Activated CD8-positive, alpha-beta T cell treated with anti-CD3 and anti-CD28 coated beads for 36 hours (primary cell): ENCODE results near the gene NAE1. TPM values are rescaled to one million over a fixed set of nuclear protein-coding genes. Genes with fewer than 3 reads are reported as not detected.
A peak's percentile ranks its signal among the peaks of the same experiment; 100 is the strongest.
"Not testable (repeated sequence)": the region's sequence is repeated elsewhere in the genome, so short reads cannot be mapped to it uniquely, and the experiment has no call there.

Experiments used
- ATAC-seq: fragments of 200-7000 bp; cut with Tn5 transposase; one replicate; pipeline ENCODE4 v1.10.0; 2021; ENCODE audit warnings: mild to moderate bottlenecking, moderate library complexity
- CTCF ChIA-PET: fragments of 350-600 bp; sonication (Branson Sonifier 250); formaldehyde crosslinking; loops from one replicate; lab custom pipeline; 2021; ENCODE audit warnings: antibody characterized with exemption; lab: Charles Lee
- POLR2A ChIA-PET: fragments of 350-600 bp; sonication (Branson Sonifier 250); formaldehyde crosslinking; loops from one replicate; lab custom pipeline; 2021; ENCODE audit warnings: antibody characterized with exemption; lab: Charles Lee
- DNase-seq: peaks from one replicate; pipeline ENCODE4 v3.0.0-alpha.2; 2020
- H3K27ac Mint-ChIP-seq: one replicate; pipeline ENCODE4 v1.8.0; 2021; ENCODE audit warnings: mild to moderate bottlenecking, mixed read lengths
- H3K27me3 Mint-ChIP-seq: one replicate; pipeline ENCODE4 v1.8.0; 2021; ENCODE audit warnings: mixed read lengths
- H3K36me3 Mint-ChIP-seq: one replicate; pipeline ENCODE4 v1.8.0; 2021; ENCODE audit warnings: low read depth, mixed read lengths
- H3K4me1 Mint-ChIP-seq: one replicate; pipeline ENCODE4 v1.8.0; 2021; ENCODE audit warnings: low read depth, mixed read lengths
- H3K4me3 Mint-ChIP-seq: one replicate; pipeline ENCODE4 v1.8.0; 2021; ENCODE audit warnings: mild to moderate bottlenecking, moderate library complexity, mixed read lengths
- H3K9me3 Mint-ChIP-seq: one replicate; pipeline ENCODE4 v1.8.0; 2021; ENCODE audit warnings: mixed read lengths
- CTCF ChIP-seq: fragments of 200-600 bp; IDR thresholded peaks from one replicate; pipeline ENCODE4 v1.8.0; 2022; ENCODE audit warnings: antibody characterized with exemption, mild to moderate bottlenecking
- intact Hi-C: fragments of 100-400 bp; cut with micrococcal nuclease; formaldehyde crosslinking; loops from one replicate; pipeline ENCODE4 v1.10.0; 2022
- total RNA-seq, 2 experiments: library from RNA; stranded (reverse); gene quantifications; one replicate each; pipeline ENCODE4 v1.2.3, GENCODE V29; 2021

NAE1 gene
- total RNA-seq, 2 experiments from 2014 or later = 115 to 123 TPM

DNA sequence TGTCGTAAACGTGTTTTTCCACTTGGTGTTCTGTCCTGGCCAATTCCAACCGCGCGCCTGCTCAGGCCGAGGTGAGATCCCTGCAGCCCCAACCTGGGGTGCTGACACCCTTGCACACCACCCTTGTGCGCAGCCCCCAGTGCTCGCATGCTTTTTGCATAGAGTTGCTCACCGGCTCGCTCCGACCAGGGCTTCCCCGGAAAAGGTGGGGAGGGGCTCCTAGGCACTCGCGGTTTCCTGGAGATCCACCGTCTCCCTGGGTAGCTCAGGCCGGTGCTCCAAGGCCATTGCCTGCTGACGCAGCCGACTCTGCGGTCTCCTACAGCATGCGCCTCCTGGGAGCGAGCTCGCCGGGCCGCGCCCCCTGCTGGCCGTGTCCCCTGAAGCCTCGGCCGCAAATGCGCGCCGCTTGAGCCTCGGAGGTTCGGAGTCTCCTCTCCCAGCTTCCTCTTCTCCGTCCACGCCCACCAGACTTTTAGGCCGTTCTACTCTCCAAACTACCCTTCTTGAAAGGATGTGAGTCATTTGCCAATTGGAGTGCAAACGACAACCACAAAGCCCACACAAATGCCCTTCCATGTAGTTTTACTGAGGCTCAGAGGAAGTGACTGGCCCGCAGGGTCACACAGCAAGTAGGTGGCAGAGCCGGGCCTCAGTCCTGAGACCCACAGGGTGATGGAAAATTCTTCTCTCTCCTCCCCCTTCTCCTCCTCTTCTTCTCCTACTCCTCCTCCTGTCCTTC lies 42.3 kb upstream of the NAE1 start:
- TF ChIP-seq CTCF = peak; percentile 94
- Mint-ChIP-seq H3K9me3 (peaks cover 11% of the 10 kb centered on the region), H3K36me3 (peaks cover 10% of the 10 kb centered on the region)

DNA sequence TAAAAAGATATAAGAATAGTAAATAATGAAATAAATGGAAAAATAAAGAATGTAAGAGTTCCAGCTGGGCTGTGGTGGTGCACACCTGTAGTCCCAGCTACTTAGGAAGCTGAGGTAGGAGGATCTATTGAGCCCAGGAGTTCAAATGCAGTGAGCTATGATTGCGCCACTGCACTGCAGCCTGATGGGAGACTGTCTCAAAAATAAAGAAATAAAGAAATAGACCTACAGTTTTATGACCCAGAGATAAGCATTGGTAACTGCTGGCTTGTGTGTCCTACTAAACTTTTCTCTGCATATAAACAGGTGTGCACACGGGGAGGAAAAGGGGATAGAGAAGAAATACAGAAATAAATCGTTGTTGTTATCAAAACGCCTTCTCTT lies 41.8 kb upstream of the NAE1 start:
- Mint-ChIP-seq H3K36me3 (peaks cover 6% of the 10 kb centered on the region), H3K27me3 (no peaks in the 10 kb centered on the region), H3K9me3 (peaks cover 7% of the 10 kb centered on the region), H3K4me3 (peak overlapping the region; percentile 83), H3K4me1 (peaks cover 44% of the 10 kb centered on the region), H3K27ac (peak overlapping the region; percentile 93)
- POLR2A ChIA-PET = interaction anchor here (0.8 to 1.7 kb wide), 5 partner anchors 9 to 135 kb away, joined by 3 to 5 read pairs (median 3); partner anchors contain the start of gene NAE1
- intact Hi-C loops = no loop called here
- CTCF ChIA-PET = interaction anchor here (0.6 to 4.1 kb wide), 21 partner anchors 9 to 350 kb away, joined by 3 to 83 read pairs (median 4); partner anchors contain the start of genes CA7 and NAE1
- ATAC-seq (no peak), DNase-seq (no peak)
- TF ChIP-seq CTCF = no peak

More for the DNA sequence above, 42.3 kb upstream of the NAE1 start:
- intact Hi-C loops = no loop called here
- peak; percentile 84 for ATAC-seq
- peak; percentile 97 for DNase-seq
- H3K27me3 Mint-ChIP-seq = no peaks in the 10 kb centered on the region
- ChIA-PET POLR2A (interaction anchor here (0.8 to 1.7 kb wide), 5 partner anchors 9 to 136 kb away, joined by 3 to 5 read pairs (median 3); partner anchors contain the start of gene NAE1), CTCF (interaction anchor here (0.6 to 4.1 kb wide), 21 partner anchors 8 to 351 kb away, joined by 3 to 83 read pairs (median 4); partner anchors contain the start of genes CA7 and NAE1)
- peaks cover 48% of the 10 kb centered on the region for H3K4me1 Mint-ChIP-seq
- peak overlapping the region; percentile 93 for H3K27ac Mint-ChIP-seq
- H3K4me3 Mint-ChIP-seq = peak overlapping the region; percentile 83

DNA sequence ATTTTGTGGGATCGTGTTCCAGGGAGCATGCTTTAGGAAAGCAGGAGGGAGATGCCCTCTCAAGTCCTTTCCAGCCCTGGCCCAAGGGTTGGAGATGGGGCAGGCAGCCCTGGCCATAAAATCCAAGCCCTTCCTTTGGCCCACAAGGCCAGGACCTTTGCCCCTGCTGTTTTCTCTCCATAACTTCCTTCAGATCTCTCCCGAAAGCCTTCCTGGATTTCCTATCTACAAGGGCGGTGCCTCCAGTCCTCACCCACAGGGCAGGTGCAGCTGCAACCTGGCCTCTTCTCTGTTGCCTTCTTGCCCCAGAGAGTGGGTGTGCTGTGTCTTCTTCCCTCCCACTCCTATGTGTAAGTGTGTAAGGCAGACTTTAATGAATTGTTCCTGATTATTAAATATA lies 41.1 kb upstream of the NAE1 start:
- POLR2A ChIA-PET = interaction anchor here (0.9 to 1.7 kb wide), 3 partner anchors 9 to 219 kb away, joined by 3 to 5 read pairs (median 3); partner anchors contain the start of gene PDP2
- H3K27me3 Mint-ChIP-seq = no peaks in the 10 kb centered on the region
- DNase-seq (no peak), ATAC-seq (no peak)
- peaks cover 43% of the 10 kb centered on the region for H3K4me1 Mint-ChIP-seq
- no peak overlapping the region for H3K27ac Mint-ChIP-seq
- H3K36me3 Mint-ChIP-seq = peaks cover 6% of the 10 kb centered on the region
- intact Hi-C loops = no loop called here
- peaks cover 7% of the 10 kb centered on the region for H3K9me3 Mint-ChIP-seq
- no peak for TF ChIP-seq CTCF
- no peak overlapping the region for H3K4me3 Mint-ChIP-seq
- CTCF ChIA-PET = interaction anchor here (1.2 to 12.6 kb wide), 9 partner anchors 10 to 144 kb away, joined by 3 to 214 read pairs (median 6); partner anchors contain the start of genes CA7 and NAE1

- ATAC-seq, H3K27ac Mint-ChIP-seq, H3K9me3 Mint-ChIP-seq, intact Hi-C loops, H3K4me3 Mint-ChIP-seq, DNase-seq, H3K27me3 Mint-ChIP-seq, H3K36me3 Mint-ChIP-seq: not testable (repeated sequence)
- ChIA-PET CTCF (interaction anchor here (12.6 kb wide), 1 partner anchor 45 kb away, joined by 214 read pairs; the partner anchor contains the start of gene NAE1), POLR2A (interaction anchor here (0.9 to 1.1 kb wide), 2 partner anchors 9 to 218 kb away, joined by 3 read pairs; partner anchors contain the start of gene PDP2)
- H3K4me1 Mint-ChIP-seq = peaks cover 41% of the 10 kb centered on the region
Observed at GRCh38 chr16:66871363-66871762, 40.6 kb upstream of the NAE1 start.

- Mint-ChIP-seq H3K4me1 (peaks cover 24% of the 10 kb centered on the region), H3K9me3 (no peaks in the 10 kb centered on the region), H3K27ac (no peak overlapping the region), H3K4me3 (no peak overlapping the region), H3K27me3 (no peaks in the 10 kb centered on the region), H3K36me3 (no peaks in the 10 kb centered on the region)
- TF ChIP-seq CTCF = no peak
- no peak for DNase-seq
- intact Hi-C loops = loop anchor here (5.0 kb wide), 1 partner anchor 37 kb away; the partner anchor contains the start of gene NAE1
- ChIA-PET CTCF (interaction anchor here (1.1 to 12.6 kb wide), 11 partner anchors 11 to 261 kb away, joined by 3 to 214 read pairs (median 14); partner anchors contain the start of genes CA7, NAE1 and PDP2), POLR2A (no interaction called here)
- no peak for ATAC-seq
Observed at GRCh38 chr16:66869424-66869823, 38.6 kb upstream of the NAE1 start.
